DOHH2 (cell line): Measurements from ENCODE around the gene CDH4.

Experiments used
- H3F3A ChIP-seq: fragments of 200-600 bp; sonication (generic), shearing (Covaris generic); 2 replicates; pipeline ENCODE4 v1.6.0; 2016; ENCODE audit warnings: antibody characterized with exemption, mild to moderate bottlenecking; ENCODE audit not compliant: control insufficient read depth, insufficient read depth
- H3K27ac ChIP-seq: fragments of 200-600 bp; sonication (generic); 2 replicates; pipeline ENCODE4 v1.5.1; 2014; ENCODE audit warnings: low read depth, mild to moderate bottlenecking, low read length, moderate library complexity
- H3K27me3 ChIP-seq: fragments of 200-600 bp; sonication (generic); 2 replicates; pipeline ENCODE4 v1.6.1; 2014; ENCODE audit warnings: mild to moderate bottlenecking, low read length, mixed read lengths; ENCODE audit not compliant: control insufficient read depth
- H3K36me3 ChIP-seq: fragments of 200-600 bp; sonication (generic); 2 replicates; pipeline ENCODE4 v1.6.1; 2014; ENCODE audit warnings: mild to moderate bottlenecking, low read length, moderate library complexity, mixed read lengths; ENCODE audit not compliant: control insufficient read depth
- H3K4me1 ChIP-seq: fragments of 200-600 bp; sonication (generic); 2 replicates; pipeline ENCODE4 v1.6.1; 2014; ENCODE audit warnings: mild to moderate bottlenecking, low read length, mixed read lengths; ENCODE audit not compliant: control insufficient read depth
- H3K4me2 ChIP-seq: fragments of 200-600 bp; sonication (generic); 2 replicates; pipeline ENCODE4 v1.6.0; 2014; ENCODE audit warnings: mild to moderate bottlenecking, low read length, moderate library complexity
- H3K4me3 ChIP-seq: fragments of 200-600 bp; sonication (generic); 2 replicates; pipeline ENCODE4 v1.5.1; 2014; ENCODE audit warnings: mild to moderate bottlenecking, low read length, mixed read lengths
- H3K79me2 ChIP-seq: fragments of 200-600 bp; sonication (generic); 2 replicates; pipeline ENCODE4 v1.6.1; 2014; ENCODE audit warnings: mild to moderate bottlenecking, low read length, mixed read lengths; ENCODE audit not compliant: control insufficient read depth
- H3K9me2 ChIP-seq: fragments of 200-600 bp; sonication (generic); replicated peaks from 2 replicates; pipeline ENCODE4 v1.6.1; 2014; ENCODE audit warnings: mild to moderate bottlenecking, low read length, mixed read lengths; ENCODE audit not compliant: control insufficient read depth
- H3K9me3 ChIP-seq: fragments of 200-600 bp; sonication (generic); 2 replicates; pipeline ENCODE4 v1.6.1; 2014; ENCODE audit warnings: antibody characterized with exemption, low read length, mixed read lengths; ENCODE audit not compliant: control insufficient read depth, insufficient read depth
- H4K20me1 ChIP-seq: fragments of 200-600 bp; sonication (generic); 2 replicates; pipeline ENCODE4 v1.6.0; 2014; ENCODE audit warnings: low read depth, mild to moderate bottlenecking, antibody characterized with exemption, low read length, moderate library complexity; ENCODE audit not compliant: control insufficient read depth, insufficient read depth
- CTCF ChIP-seq: fragments of 200-600 bp; sonication (generic); IDR thresholded peaks from one replicate; pipeline ENCODE4 v1.5.1; 2014; ENCODE audit warnings: antibody characterized with exemption, mild to moderate bottlenecking, low read depth, low read length; ENCODE audit not compliant: poor library complexity, severe bottlenecking
- EZH2phosphoT487 ChIP-seq: fragments of 200-600 bp; sonication (generic); IDR thresholded peaks from 2 replicates; pipeline ENCODE4 v1.6.1; 2017; ENCODE audit warnings: borderline replicate concordance, mild to moderate bottlenecking, antibody characterized with exemption, low read length, moderate library complexity, mixed read lengths

The CDH4 gene

DNA sequence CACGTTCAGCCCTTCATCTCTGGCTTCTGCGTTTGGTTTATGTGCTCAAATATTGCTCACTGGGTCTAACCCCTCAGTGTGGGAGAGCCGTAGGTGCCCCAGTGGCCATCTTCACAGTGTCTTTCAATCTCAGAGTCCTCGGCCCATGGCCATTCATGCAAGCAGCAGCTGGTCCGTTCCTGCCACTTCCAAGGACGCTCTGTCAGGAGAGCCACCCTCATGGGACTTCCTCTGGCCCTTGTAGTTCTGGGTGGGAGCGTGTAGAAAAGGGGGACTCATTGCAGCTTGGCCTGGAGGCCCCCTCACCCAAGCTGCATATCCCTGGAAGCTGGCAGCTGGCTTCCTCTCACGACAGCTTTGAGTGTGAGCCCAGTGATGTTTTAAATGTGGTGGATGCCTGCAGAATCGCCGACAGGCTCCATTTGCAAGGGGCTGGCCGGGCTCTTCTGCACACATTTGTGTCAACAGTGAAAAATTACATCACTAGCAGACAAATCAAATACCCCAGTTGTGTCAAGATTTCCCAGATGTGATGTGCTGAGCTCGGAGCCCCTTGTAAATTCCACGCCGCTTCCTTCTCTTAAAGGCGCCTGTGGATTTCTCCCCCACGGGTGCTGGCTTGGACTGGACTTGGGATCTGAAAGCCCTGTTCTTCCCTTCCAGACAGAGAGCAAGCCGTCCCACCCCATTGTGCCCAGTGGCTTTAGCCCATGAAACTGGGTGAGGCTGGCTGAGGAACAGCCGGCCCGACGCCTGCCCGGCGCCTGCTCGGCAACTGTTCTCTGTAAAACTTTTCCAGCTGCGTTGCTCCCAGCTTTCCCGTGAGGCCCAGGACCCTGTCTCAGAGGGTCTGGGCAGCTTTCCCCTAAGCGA is 453.6 kb downstream of the CDH4 start:
- Histone ChIP-seq H3K36me3 (no peaks in the 10 kb centered on the region), H3K4me2 (no peak overlapping the region), H3K4me1 (no peaks in the 10 kb centered on the region), H3K9me3 (no peaks in the 10 kb centered on the region), H3K79me2 (no peaks in the 10 kb centered on the region), H3F3A (no peaks in the 10 kb centered on the region), H4K20me1 (no peaks in the 10 kb centered on the region), H3K4me3 (no peak overlapping the region), H3K27me3 (no peaks in the 10 kb centered on the region), H3K27ac (no peak overlapping the region), H3K9me2 (no peaks in the 10 kb centered on the region)
- TF ChIP-seq EZH2phosphoT487 (no peak), CTCF (no peak)

DNA sequence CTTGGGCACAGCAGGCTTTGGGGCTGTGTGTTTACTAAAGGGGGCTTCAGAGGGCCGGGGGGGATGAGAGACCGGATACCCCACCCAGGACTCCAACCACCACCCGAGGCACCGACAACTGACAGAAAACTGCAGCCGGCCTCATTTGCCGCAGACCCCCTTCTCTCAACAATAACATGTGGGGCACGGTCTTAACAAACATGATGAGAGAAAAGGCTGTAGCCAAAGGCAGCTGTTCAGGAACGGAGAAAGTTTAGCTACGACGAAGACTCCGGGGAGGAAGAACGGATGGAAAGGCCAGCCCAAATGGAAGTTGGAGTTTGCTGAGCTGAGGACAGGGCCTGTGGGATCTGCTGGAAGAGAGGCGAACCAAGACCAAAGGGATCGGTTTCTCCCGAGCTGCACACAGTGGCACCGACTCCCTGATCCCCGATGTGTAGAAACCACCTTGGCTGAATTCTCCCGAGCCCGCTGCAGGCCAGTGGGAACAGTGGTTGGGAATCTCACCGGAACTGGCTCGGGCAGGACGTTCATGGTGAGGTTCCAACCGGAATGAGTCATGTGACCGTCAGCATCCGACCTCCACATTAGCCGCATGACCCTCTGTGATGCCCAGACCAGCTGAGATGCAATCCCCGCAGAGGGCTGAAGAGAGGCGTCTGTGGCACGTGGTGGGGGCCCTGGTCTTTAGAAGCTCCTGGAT is 454.3 kb downstream of the CDH4 start:
- H3K36me3 ChIP-seq, result no peaks in the 10 kb centered on the region
- no peaks in the 10 kb centered on the region for H3K79me2 ChIP-seq
- no peaks in the 10 kb centered on the region for H3K27me3 ChIP-seq
- no peak overlapping the region for H3K4me3 ChIP-seq
- H3F3A ChIP-seq, result no peaks in the 10 kb centered on the region
- TF ChIP-seq CTCF (no peak), EZH2phosphoT487 (no peak)
- no peaks in the 10 kb centered on the region for H4K20me1 ChIP-seq
- H3K9me2 ChIP-seq, result no peaks in the 10 kb centered on the region
- no peaks in the 10 kb centered on the region for H3K9me3 ChIP-seq
- no peak overlapping the region for H3K27ac ChIP-seq
- H3K4me1 ChIP-seq, result no peaks in the 10 kb centered on the region
- H3K4me2 ChIP-seq, result no peak overlapping the region

DNA sequence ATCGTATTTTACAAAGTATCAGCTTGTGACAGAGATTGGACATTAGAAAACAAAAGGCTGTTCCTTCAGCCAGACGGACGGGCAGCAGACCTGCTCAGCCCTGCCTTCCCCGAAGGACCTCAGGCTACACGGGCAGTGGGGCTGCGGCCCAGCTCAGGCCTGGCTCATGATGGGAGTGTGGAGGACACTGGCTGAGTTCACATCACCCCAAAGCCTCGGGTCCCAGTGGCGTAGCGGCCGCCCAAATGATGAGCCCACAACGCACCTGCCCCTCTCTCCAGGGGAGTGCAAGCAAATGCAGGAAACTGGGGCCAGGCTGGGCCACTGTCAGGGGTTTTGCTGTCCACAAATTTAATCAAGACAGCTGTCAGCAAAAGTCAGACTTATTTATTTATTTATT is 456.8 kb downstream of the CDH4 start:
- no peaks in the 10 kb centered on the region for H3K27me3 ChIP-seq
- H4K20me1 ChIP-seq, result no peaks in the 10 kb centered on the region
- H3K4me1 ChIP-seq, result no peaks in the 10 kb centered on the region
- no peaks in the 10 kb centered on the region for H3K9me2 ChIP-seq
- H3F3A ChIP-seq, result no peaks in the 10 kb centered on the region
- no peaks in the 10 kb centered on the region for H3K36me3 ChIP-seq
- H3K4me2 ChIP-seq, result no peak overlapping the region
- H3K27ac ChIP-seq, result no peak overlapping the region
- H3K79me2 ChIP-seq, result no peaks in the 10 kb centered on the region
- TF ChIP-seq CTCF (no peak), EZH2phosphoT487 (no peak)
- H3K9me3 ChIP-seq, result no peaks in the 10 kb centered on the region
- no peak overlapping the region for H3K4me3 ChIP-seq
